Mucosa of gallbladder (tissue), 1 donor: Measurements from ENCODE around the gene OR2AE1. TPM values are rescaled to one million over a fixed set of nuclear protein-coding genes. Genes with fewer than 3 reads are reported as not detected.

Source experiments
- DNase-seq: peaks from one replicate; pipeline ENCODE4 v3.0.0-alpha.2; 2020; ENCODE audit warnings: low spot score
- total RNA-seq: library from RNA; stranded (reverse); gene quantifications from one replicate; pipeline ENCODE4 v1.2.1, GENCODE V29; 2021
- donor health status: DM: no; HTN: no; CAD: no.

Gene OR2AE1
- total RNA-seq, 1 donor from 2014 or later = not detected

DNA sequence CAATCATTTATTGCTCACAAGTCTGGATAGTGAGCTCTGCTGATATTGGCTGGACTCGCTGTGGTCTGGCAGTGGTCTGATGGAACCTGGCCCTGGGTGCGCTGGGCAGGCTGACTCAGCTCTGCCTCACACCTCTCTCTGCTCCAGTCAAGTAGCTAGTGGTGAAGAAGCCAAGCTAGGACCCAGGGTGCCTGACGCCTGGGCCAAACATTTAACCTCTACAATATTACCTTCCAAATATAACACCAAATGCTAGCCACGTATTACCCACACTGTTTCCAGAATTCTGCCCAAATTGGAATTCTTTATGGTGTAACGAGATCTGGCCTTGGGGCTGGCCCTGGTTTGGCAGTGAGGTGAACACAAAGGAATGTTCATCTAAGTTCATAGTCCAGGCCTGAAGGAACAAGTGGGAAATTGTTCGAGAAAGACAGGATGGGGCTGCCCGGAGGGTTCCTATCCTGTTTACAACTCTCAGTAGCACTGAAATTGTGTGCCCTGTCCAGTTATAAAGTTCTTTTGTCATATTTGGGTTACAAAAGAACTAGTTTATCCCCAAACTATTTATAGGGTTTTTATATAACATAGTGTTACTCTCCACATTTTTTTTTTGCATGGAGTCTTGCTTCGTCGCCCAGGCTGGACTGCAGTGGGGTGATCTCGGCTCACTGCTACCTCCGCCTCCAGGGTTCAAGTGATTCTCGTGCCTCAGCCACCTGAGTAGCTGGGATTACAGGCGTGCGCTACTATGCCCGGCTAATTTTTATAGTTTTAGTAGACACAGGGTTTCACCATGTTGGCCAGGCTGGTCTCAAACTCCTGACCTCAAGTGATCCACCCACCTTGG lies 16.3 kb downstream of the OR2AE1 start:
- peak; percentile 38 for DNase-seq

DNA sequence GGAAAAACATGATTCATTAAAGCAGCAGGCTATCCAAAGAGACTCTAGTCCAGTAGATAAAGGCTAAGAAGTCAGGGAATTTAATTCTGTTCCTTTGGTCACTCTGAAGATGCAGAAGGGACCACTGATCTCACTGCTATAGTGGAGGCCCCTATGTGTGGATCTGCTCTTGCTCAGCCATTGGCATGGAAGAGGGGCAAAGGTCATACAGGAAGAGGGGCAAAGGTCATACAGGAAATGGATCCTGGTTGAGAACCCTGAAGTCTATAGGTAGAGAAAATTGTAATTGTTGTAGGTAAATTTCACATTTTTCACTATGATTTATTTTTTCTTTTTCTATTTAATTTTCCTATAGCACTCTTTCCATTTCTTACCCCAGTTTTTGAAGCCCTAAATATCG lies 21.6 kb downstream of the OR2AE1 start:
- DNase-seq = no peak

DNA sequence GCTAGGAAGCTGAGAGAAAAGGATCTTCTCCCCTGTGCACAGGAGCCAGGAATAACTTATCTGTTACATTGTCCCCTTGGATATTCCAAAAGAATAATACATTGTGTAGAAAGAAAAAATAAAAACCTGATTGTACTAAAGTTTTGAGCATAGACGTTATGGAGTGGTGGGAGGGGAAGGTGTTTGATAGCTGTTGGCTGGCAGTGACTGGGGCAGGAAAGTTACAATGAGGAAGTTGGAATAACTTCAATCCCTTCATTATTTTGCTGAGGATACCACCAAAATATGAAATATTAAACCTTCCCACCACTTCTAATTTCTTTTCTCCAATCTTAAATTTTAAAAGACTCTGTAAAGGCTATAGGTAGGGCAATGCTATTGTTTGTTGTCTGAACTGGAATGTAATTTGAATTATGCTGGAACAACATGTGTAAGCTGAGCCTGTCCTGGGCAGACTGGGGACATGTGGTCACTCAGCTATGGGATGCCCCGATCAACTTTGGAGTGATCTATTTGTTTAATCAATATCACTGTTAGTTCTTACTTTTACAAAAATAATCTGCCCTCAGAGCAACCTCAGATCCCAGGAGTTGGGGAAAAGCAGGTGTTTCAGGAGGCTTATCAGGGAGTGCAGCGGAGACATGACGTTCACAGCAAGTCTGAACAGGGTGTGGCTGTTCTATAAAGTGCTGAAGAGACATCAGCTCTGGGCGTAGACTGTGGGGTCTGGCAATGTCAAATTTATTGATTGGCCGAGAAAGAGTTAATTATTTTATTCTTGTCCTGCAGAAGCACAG lies 28.2 kb downstream of the OR2AE1 start:
- DNase-seq = no peak

DNA sequence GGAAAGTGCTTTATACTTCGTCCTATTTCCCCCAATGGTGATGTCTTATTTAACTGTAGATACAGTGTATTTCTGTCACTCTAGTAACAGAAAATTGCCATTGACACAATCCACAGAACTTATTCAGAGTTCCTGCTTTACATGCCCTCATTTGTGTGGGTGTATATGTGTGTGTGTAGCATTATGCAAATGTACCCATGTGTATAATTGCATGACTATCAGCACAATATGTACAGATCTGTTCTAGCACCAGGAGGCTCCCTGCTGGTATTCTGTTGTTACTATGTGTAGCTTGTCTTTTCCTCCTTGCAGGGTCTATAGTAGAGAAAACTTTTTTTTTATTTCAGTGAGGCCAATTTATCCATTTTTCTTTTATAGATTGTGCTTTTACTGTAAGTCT lies 32.5 kb downstream of the OR2AE1 start:
- no peak for DNase-seq

DNA sequence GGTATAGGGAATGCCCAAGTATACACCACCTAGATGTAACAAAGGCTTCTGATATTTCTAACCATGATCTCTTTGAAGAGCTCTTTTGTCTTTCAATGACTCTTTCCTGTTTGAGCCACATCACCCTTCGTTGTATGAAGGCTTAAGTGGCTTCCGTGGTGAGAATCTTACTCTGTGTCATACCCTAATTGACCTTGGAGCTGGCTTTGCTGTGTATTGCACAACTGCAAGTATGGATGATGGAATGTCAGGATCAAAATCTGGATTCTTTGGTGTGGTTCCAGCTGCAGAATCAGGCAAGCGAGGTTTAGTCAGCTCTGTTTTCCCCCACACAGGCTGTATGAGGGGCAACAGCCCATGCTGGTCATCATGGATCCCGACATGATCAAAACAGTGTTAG lies 33.0 kb downstream of the OR2AE1 start:
- no peak for DNase-seq

DNA sequence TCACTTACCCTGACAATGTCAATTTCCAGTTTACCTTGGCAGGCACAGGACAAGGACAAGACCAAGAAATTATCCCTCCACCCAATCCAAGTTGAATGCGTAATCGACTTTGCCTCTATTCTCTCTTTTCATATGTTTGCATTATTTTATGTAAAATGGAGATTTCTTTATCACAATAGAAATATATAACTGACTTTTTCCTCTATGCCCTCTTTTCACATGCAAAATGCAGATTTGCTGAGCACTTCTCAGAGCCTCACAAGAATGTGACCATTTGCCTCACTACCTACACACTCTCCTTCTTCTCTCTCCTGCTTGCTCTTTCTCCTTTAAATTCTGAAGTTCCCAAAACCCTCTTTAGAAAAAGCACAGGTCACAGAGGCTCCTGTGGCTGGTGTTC lies 33.9 kb downstream of the OR2AE1 start:
- DNase-seq = no peak

DNA sequence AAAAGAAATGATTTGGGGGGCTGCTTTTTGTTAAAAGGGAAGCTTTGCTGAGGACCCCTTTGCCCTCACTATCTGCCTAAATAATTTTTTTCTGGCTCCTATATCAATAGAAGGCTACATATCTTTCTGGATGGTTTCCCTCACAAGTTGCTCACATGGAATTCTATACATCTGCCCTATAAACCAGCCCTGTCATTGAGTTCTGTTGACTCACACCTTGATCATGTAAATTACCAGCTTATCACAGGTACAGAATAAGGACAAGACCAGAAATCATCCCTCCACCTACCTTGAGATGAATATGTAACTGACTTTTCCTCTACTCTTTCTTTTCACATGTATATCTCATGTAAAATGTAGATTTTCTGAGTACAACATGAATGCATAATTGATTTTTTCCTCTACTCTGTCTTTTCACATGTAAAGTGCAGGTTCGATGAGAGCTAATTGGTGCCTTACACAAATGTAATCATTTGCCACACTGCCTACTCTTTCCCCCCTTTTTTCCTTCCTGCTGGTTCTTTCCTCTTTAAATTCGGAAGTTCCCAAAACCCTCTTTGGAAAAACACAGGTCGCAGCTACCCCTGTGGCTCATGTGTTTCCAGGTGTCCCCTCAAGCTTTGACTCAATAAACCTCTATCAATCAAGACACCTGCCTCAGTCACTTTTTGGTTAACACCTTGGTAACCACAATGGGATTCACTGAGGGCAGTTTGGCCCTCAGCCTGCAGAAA lies 36.5 kb downstream of the OR2AE1 start:
- no peak for DNase-seq

DNA sequence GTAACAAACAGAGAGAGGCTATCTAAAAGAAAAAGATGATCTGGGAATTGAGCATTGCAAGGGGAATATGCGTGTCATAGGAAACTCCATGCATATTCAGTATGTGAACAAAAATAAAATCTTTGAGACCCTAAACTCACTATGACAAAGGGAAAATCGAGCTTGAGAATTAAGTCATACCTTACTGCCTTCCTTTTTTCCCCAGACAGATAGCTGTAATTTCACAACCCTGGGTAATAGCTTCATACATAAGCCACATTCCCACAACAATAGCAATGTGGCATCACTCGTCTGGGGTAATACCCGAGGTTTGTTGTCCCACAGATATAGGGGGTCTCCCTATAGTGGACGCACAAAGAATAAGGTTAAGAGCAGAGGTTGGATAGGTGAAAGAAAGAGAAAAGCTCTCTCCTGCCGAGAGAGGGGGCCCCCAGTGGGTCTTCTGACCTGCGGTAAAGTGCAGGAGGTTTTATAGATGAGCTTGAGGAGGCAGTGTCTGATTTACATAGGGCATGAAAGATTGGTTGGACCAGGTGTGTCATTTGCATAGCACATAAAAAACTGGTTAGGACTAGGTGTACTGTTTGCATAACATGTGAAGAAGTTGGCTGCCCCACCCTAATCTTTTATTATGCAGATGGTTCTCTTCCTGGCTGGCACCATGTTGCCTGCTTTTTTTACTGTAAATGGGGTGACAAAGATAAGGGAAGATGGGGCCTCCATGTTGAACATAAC lies 37.4 kb downstream of the OR2AE1 start:
- DNase-seq = peak; percentile 34

DNA sequence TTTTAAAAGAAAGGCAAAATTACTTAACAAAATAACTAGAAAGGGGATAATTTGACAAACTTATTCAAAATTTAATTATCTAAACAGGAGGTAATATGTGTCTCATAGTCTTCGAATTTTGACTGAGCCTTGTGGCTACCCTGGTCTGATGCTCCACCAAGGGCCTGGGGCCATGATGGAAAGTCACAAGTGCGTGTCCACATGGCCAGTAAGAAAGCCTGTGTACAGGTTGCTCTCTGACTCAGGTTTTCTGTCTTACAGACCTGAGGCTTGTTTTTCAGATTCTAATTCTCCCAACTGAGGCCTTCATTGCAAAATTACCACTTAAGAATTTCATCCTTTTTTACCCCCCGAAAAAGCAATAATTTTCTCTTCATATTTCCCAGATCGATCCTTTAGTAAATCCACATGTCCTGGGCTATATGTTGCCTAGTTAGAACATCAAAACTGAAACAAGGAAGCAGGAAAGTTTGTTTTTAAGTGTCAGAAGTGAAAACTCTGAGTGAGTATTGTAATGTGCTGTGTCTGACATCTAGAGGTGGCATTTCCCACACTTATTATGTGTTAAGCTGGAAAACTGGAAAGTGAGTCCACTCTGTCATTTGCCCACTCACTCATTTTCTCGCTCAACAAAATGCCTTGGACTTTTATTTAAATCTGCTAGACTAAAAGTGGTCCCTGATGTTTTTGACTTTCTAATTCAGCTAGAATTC lies 39.0 kb downstream of the OR2AE1 start:
- DNase-seq = no peak

DNA sequence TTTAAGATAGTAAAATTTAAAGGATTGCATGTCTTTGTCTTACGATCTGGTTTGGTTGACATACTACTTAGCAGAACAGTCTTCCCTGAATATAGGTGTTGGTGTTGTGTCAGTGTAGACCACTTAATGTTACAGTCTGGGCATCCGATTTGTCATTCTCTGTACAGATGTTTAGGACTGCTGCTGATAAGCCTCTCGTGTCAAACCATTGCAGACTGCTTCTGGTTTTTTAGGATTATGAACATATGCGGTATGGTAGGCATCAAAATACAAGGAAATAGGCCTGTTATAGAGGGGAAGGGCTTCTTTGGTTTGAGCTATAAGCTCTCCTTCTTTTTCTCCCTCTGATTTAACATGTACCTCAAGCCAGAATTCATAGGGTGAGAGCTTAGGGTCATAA lies 41.6 kb downstream of the OR2AE1 start:
- DNase-seq = no peak

DNA sequence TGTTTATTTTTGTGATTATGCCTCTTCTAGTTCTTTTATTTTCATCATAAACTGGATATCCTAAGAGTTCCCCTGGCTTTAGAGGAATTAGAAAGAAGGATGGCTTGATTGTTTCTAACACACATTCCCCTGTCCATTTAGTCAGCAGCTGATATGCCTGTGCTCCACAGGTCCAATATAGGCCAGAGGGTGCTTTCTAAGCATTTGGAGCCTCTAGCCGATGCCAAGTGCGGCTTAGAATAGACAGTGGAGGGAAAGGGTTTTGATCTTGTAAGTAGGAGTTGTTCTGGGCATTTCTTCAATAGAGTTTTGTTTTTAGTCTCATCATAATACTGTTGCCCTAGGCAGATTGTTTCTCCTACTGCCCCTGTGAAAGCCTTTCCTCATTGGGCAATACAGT lies 42.5 kb downstream of the OR2AE1 start:
- DNase-seq = no peak

DNA sequence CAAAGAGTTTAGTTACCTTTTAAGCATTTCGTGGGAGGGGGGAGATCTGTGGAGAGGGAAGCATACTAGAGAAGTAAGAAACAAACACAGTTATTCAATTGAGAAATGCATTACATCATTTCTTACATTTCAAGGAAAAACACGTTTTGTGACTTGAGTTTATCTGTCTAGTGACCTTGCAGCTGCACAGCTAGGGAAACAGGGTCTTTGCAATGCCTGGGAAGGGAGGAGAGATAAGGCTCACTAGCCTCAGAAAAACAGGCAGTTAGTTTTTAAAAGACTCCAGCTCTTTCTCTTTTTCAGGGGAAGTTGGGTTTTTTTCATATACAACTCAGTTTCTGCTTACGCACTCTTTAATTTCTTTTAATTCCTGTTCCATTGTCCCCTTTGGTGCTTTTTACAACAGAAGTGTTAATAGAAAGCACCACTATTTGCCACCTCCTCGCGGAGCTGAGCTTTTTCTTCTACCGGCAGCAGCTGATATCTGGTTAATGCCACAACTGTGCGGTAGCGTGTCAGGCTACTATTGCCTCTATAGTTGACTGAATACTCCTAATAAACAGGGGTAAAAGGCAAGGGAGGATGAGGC lies 43.5 kb downstream of the OR2AE1 start:
- no peak for DNase-seq

DNA sequence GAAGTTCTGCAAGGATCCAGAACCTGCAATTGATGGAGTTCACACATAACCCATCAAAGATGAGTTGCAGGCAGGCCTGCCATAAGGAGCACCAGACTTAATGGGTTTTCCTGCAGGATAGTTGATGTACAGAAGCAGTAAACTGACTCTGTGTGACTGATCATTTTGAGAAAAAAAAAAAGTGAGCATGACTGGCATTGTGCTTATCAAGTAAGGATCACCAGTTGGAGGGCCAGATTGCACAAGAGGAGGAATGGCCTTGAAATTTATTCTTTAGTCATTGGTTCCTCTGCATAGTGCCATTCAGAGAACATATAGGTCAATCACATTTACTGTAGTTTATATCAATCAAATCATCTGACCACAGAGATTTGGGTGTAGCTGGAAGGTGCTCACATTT lies 45.2 kb downstream of the OR2AE1 start:
- no peak for DNase-seq

DNA sequence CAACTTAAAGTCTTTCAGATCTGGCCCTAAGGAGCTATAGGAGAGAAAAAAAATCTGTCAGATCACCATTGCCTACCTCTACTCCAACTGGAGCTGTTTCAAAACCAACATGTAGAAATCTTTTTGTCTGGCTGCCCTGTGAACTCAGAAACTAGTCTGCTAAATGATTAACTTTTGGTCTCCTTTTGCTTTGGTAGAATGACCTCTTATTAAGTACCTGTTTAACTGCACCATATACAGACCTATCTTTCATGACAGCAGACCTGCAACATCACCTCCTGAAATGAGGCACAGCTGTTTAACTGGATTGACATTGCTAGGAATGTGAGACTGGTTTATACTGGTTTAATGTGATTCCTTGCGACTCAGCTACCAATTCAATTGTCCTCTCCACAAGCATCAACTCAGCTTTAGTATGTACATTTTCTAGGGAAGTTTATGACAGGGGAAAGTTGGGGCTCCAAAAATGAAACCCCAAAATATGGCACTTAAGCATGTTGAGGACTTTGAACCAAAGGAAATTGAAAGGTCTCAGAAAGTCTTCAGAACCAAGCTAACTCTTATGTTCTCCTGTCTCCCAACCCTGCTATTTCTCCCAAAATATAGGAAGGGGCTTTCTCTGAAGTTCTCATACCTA lies 47.2 kb downstream of the OR2AE1 start:
- DNase-seq = peak; percentile 40

DNA sequence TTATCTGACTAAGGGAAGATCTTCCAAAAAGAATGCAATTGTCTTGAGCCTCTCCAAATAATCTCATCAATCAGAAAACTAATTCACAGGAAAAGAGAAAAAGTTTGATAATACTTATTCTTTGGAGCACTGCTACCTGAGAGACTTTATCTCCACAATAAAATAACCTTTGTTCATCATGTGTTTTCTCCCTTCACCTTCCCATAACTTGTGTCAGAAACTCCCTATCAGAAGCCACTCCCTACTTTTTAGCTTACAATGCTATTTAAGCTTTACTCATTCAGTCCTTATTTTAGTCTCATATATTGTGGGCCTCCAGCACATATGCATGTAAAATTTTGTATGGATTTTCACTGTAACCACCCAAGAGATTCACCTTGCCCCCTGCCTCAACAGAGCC lies 48.0 kb downstream of the OR2AE1 start:
- DNase-seq = no peak

DNA sequence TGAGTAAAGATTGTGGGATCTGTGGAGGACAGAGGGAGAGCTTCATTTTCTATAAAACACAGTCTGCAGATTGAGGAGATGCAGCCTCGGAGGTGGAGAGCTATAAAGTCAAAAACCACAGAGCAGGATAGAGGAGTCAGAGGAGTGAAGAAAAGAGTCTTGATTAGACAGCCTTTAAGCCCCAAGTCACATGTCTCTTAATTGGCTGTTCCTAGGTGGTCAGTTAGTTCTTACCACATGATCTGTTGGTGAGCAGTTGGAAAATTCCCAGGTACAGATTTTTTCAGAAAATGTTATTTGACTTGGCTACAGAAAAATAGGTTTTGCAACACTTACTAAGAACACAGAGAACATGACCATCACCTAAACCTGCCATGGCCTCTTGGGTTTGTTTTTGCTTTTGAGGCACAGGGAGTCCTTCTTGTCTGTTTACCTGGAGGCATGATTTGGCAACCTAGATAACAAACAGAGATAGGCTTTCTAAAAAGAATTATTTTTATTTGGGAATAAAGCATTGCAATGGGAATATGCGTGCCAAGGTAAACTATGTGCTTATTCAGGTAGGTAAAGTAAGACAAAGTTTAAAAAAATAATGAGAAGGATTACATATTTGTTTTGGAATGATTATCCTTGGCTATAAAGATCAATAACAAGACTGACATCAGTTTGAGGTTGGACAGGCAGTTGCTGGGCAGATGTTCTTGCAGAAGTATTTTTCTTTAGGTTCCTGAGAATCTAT lies 49.6 kb downstream of the OR2AE1 start:
- no peak for DNase-seq
